DMS114 treated with DMSO at 0.1 percent for 48 hours (cell line): ENCODE results near the gene NEK9.
A peak's percentile ranks its signal among the peaks of the same experiment; 100 is the strongest.
"Not testable (repeated sequence)": the region's sequence is repeated elsewhere in the genome, so short reads cannot be mapped to it uniquely, and the experiment has no call there.

Experiments used
- DNase-seq: peaks from one replicate; lab custom pipeline; 2025; ENCODE audit not compliant: unreplicated experiment; lab: John Stamatoyannopoulos, UW

The NEK9 gene

DNA sequence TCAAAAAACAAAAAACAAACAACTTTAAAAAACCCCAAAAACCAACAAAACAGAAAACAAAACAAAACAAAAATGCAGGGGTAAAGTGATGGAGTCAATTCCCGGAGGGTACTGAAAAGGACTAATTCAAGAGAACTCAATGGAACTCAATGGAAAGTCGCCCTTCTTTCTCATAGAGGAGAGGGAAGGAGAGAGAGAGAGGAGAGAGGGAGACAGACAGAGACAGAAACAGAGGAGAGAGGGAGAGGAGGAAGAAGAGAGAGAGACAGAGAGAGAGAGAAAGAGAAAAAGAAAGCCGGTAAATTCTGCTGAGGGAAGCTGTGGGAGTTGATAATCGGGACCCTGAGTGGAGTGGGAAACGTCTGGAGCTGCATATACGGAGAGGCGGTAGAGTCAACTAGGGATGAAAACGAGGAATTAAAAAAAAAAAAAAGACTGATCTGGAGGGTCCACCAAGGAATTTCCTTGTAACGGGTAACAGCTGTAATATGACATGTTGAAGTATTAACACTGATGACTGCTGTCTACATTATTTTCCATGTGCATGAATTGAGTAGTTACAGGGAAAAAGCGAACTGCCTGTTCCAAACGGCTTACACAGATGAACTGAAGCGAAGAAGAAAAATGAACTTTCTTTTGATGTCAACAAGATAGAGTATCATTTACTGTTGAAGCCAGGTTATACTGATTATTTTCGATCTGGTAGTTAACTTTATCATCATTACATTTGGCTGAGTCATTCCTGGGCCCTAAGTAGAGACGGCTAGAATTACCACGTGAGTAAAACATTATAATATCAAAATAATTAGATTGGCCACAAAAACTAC lies 58.3 kb downstream of the NEK9 start:
- no peak for DNase-seq

DNA sequence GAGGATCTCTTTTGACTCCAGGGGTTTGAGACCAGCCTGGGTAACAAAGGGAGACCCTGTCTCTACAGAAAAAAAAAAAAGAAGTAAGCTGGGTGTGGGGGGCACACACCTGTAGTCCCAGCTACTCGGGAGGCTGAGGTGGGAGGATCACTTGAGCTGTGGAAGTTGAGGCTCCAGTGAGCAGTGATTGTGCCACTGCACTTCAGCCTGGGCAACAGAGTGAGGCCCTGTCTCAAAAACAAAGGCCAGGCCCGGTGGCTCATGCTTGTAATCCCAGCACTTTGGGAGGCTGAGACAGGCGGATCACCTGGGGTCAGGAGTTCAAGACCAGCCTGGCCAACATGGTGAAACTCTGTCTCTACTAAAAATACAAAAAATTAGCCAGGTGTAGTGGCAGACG lies 59.1 kb downstream of the NEK9 start:
- DNase-seq = not testable (repeated sequence)

DNA sequence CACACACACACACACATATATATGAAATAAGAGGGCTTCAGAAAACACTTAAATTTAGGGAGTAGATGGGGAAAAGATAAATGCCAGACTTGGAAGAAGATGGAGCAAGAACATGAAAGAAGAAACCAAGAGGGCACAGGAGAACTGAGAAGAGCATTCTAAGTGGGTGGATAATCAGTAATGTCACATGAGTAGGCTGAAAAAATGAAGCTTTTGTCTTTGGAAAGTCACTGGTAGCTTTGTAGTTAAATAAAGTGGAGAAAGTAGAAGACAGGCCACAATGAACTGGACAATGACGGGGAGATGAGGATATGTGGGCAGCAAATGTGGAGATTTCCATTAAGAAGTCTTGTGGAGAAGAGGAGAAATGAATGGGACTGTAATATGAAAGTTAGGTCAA lies 59.6 kb downstream of the NEK9 start:
- no peak for DNase-seq

DNA sequence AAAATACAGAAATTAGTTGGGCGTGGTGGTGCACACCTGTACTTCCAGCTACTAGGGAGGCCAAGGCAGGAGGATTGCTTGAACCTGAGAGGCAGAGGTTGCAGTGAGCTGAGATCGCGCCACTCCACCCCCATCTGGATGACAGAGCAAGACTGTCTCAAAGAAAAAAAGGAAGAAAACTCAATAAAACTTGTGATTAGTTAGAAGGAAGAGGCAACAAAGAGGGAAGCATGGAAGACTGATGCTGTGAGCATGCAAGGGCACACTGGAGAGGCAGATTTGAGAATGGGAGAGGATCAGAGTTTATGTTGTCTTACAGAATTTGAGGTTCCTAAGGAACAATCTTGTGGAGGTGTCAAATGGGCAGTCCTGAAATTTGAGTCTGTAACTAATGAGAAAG lies 60.2 kb downstream of the NEK9 start:
- no peak for DNase-seq

DNA sequence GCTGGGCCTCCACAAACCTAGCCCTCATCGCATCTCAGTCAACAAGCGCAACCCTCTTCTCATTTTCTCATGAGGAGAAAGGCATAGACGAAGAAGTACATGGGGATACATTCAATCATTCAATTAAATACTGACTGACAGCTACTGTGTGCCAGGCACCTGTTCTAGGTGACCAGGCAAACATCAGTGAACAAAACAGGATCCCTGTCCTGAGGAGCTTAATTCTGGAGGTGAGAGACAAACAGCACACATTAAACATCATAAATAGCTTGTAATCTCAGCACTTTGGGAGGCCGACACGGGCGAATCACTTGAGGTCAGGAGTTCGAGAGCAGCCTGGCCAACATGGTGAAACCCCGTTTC lies 62.7 kb downstream of the NEK9 start:
- no peak for DNase-seq

DNA sequence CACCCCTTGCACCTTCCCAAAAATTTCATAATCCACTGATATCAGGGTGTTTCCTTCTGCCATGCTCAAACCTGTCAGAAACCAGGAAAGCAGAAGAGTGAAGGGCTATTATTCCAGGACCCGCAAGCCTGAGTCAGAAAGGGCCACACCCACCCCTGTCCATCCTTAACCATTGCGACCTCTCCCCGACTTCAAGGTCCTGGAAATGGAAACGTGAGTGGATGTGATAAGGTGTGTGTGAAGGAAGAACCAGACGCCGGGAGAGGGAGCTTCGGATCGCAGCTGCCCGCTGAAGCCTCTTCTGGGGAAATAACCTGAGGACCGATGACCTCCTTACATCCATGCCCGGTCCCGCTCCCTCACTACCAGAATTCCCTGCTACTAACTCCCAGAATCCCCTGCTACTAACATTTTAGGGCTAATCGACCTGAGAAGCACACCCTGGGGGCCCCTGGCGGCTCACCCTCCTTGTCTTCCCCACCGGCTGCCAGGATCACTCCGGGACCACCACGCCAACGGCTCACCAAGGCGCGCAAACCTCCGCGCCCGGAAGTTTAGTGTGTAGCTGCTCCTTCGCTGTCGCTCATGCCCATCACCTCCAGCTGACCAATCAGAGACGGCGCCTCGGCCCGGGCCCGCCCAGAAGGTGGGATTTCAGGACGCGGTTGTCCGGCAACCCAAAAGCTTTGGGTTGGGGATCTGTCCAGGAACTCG lies 63.2 kb downstream of the NEK9 start, which contains the start of gene ACYP1:
Gene ACYP1 (minus strand): TSS at position 534 of the 714 bp plus-strand sequence. CDS start 471 bp downstream, at position 63.
- peak; percentile 88 for DNase-seq

DNA sequence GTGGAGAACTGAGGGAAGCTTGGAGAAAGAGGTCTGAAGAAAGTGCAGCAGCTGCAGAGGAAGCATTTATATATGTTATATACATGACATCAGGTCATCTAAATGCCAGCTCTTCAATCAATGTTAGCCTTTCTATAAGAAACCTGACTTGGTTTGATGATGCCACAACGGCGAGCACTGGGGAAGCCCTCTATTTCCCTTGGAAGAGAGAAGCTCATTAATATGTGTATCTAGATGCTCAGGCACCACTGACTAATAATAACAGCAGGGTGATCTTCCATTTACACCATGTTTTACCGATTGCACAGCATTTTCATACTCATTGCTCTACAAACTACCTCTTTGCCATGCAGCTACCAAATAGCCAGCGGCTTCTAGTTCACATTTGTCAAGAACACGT lies 63.8 kb downstream of the NEK9 start:
- DNase-seq = no peak

DNA sequence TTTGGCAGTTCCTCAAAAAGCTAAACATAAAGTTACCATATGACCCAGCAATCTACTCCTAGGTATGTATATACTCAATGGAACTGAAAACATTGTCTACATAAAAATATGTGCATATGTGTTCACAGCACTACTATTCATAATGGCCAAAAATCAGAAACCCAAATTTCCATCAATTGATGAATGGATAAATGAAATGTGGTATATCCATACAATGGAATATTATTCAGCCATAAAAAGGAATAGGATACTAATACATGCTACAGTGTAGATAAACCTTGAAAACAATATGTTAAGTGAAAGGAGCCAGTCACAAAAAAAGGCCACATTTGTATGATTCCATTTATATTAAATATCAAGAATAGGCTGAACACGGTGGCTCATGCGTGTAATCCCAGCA lies 66.4 kb downstream of the NEK9 start:
- no peak for DNase-seq

DNA sequence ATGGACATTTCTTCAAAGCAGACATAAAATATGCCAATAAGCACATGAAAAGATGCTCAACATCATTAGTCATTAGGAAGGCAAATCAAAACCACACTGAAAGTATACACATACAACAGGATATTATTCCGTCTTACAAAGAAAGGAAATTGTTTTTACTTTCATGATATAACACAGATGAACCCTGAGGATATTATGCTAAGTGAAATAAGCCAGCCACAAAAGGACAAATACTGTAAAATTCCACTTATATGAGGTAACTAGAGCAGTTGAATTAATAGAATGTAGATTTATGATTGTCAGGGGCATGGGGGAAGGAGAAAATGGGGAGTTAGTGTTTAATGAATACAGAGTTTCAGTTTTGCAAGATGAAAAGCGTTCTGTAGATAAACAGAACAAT lies 67.2 kb downstream of the NEK9 start:
- no peak for DNase-seq

DNA sequence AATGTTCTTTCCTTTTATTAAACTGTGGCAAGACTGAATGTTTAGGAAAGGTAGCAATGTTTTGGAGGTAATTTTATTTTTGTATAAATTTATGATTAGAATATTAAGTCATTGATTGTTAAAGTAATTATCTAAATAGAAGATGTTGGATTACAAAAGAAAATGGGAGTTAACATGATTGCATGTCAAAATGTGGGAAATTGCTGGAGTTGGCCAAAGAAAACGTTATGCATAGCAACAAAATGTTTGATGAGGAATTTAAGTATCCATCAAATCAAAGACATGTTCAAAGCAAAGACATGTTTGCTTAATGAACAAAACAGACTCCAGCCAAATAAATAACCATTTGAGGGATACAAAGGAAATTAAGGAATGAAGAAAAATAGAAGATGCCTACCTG lies 72.4 kb downstream of the NEK9 start:
- no peak for DNase-seq

DNA sequence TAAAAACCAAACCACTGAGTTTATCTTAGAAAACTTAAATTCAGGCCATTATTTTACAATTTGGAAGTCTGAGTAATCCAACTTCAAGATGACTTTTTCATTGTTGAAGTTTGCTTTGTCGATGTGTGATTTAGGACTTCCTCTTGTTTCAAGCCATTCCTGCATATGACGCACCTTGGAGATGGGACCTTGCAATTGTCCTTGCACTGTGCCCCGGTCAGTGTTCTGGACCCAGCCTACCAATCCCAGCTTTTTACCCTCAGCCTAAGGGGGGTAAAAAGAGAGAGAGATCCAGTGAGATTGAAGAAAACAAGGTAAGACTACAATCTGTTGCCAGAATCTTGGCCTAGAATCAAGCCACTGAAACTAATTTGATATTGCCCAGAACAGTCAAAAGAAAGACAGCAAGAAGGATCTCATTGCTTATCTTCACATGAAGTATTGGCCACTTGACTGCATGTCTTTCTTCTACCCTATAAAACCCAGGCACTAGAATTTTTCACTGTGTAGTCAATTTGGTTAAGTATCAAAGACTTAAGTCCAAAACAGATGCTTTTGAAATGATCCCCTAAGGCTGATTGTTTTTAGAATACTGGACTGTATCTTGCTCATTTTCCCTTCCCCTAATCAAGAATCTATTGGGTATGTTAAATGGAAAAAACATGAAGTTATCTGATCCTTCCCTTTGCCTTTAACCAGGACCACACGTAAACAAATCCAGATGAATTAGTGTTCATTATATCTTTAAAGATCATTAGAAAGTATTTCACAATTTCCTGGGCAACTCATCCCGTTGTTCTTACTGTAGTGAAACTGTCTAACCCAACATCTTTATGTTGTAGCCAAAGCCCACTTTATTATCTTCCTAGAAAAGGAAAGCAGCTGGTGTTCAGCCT lies 73.2 kb downstream of the NEK9 start:
- DNase-seq = no peak

DNA sequence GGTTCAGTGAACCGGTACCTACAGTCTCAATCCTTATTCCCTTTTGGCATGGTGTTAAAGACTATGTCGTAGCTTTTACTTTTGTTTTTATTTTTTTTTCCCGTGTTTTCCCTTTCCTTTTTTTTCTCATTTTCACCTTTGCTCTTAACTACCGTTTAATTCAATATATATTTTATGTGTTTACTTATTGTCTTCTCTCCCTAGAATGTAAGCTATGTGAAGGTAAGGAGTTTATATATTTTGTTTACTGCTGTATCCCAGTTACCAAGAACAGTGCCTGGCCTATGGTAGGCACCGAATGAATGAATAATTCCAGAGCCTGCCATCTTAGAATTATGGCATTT lies 75.3 kb downstream of the NEK9 start:
- no peak for DNase-seq

DNA sequence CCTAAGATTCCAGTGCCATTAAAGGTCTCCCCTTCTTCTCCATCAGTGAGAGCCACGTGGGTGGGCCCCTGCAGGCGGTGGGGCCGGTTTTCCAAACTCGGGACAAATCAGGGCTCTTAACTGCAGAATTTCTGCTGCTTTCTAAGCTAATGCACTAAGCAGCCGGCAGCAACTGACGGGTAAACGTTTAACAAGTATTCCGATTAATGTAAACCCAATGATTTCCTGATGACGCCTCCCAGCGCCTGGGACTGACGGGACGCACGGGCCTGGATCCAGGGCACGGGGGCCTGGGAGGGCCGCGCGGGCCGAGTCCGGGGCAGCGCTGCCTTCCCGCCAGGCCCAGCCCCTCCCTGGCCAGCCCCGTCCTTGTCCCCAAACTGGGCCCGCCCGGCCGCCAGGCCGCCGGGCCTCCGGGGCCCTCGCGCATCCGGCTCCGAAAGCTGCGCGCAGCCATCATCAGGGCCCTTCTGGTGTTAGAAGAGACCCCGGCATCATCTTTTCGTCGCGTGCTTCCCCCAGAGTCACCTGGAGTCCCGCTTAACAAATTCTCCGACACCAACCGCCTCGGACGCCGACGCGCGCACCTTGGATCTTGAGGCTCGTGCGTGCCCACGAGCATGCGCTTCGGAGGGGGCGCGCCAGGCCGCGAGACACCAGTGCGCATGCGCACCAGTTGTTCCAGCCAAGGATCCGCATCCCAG lies 75.8 kb downstream of the NEK9 start, which contains the start of gene MLH3:
Gene MLH3 (minus strand): TSS at position 616 of the 704 bp plus-strand sequence. CDS start 1,812 bp downstream, outside the sequence.
- peak; percentile 73 for DNase-seq

DNA sequence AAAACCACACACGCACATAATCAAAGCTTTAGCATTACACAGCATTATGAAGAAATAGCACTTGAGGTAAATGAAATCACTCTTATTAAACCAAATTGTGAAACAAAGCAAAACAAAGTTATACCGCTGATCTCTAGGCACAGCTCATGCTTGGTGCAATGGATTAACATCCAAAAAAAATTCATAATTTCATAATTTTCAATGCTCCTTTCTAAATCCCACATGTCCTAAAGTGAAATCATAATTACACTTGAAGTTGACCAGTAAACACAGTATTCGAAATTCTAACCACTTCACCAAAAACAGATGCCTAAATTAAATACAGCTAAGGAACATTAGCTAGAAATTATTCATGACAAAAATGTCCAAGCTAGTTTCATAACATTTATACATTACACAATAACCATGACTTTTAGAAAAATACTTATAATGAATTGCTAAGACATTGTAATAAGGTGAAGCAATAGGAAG lies 77.1 kb downstream of the NEK9 start:
- no peak for DNase-seq

DNA sequence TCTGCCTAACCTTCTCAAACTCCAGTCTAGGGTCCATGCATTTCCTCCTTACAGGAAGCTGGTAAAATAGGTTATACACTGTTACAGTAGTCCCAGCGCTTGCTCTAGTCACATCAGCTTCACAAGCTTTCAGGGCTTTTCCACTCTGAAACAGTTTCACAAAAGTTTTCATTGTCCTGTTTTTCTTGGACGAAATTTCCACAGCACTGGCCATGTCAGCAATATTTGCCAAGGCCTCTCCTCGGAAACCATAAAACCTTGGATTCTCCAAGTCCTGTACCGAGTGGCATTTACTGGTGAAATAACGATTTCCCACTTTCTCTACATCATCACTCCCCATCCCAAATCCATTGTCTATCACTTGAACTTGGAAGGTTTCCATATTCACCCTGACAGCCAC lies 77.7 kb downstream of the NEK9 start:
- DNase-seq = no peak

DNA sequence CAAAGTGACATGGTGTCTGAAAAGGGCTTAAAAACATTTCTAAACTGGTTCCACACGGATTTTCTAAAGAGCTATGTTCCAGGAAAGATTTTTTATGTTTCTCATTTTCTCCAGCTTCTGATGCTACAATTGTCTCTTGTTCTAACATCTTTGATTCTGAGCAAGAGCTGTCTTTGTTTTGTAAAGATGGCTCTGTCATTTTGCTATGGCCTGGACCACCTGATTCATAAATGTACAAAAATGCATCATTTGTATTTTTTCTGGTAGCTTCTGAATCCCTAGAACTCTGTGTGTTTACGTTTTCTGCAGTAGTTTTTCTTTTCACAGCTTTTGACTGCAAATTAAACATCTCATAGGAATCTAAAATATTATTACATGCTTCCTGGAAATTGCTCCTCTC lies 78.7 kb downstream of the NEK9 start:
- no peak for DNase-seq

DNA sequence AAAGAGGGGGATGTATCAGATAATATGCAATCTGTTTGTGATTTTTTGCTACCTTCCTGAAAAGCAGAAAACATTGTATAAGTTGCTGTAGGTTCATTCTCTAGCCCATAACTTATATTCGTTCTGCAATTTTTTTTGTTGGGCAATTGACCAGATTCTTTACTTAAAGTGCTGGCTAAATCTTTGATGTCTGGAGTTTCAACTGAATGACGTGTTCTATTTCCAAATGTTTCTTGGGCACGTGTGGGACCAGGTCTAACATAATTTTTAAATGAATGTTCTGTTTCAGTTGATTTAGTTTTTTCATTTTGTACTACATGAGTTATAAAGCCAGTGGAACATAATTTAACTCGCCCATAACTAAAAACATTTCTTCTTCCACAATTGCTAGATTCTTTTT lies 79.3 kb downstream of the NEK9 start:
- no peak for DNase-seq

DNA sequence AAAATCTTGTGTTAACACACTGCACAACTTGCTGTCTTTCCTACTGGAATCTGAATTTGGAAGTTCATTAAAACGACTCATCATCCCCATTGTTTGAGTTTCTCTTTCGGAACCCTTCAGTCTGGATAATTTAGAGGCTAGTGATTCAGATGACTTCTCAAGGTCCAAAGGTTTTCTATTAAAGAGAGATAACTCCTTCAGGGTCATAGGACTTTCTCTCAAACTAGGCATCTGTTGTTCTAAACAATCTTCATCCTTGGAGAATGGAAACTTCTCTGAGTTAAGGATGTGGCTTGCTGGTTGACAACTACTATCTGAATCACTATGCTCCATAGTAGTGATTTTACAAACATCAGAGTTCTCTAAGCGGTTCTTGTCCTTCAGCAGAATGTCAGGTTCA lies 79.9 kb downstream of the NEK9 start:
- no peak for DNase-seq

DNA sequence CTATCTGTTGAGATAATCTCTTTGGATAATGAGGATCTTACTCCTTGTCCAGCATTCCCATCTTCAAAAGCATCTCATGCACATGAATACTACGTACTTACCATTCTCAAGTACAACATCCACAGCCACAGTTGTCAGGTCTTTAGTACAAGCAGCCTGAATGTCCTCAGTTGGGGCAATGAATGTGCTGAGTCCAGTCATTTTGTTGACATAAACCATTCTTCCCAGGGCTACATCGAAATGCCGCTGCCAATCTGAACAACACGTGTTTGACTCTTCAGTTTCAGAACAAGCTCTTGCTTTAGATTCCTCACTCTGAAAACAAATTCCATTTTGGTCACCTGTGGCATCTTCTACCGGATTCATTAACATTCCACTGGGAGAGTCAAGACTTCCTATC lies 80.6 kb downstream of the NEK9 start:
- DNase-seq = no peak

DNA sequence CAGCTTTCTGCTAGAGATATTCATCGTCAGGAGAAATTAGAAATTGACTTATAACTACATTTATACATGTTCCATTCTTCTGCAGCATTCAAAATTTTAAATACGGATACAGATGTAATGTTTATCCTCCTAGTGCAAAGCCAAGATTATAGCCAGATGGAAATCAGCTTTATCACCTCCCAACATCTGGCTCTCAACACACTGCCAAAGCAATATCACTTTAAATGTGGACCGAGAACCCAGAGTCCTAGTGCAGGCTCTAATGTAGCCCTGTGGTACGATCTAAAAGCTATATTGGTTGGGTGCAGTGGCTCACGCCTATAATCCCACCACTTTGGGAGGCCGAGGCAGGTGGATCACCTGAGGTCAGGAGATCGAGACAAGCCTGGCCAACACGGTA lies 82.1 kb downstream of the NEK9 start:
- no peak for DNase-seq

DNA sequence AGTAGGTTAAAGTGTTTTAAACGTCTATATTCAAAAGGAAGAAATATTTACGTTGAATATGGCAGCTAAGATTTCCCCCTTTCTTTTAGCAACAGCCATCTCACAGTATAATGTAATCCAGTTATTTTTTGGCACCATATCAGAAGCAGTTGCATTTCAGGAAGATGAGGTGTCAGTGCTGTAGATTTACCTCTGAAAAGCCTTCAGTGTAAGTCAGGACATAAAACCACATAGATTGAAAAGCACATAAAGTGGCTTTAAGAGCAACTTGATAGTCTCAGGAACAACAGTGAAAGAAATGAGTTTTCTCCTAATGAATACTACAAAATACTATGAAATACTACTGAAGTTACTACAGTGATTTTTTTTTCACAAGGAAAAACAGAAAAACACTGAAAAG lies 82.5 kb downstream of the NEK9 start:
- no peak for DNase-seq
